ENCODE results near the gene ADPRS. TPM values are rescaled to one million over a fixed set of nuclear protein-coding genes. Genes with fewer than 3 reads are reported as not detected.

Gene ADPRS
- total RNA-seq, 1 experiment from 2014 or later = 27.8 TPM

- Histone ChIP-seq H2BK12ac (ENCODE audit: insufficient read length, low read depth, low read length) (no peak overlapping the region), H3K18ac (ENCODE audit: insufficient read length, low read depth, low read length) (no peak overlapping the region), H3K56ac (ENCODE audit: insufficient read length, low read depth, low read length) (no peak overlapping the region), H2BK5ac (ENCODE audit: insufficient read length, low read length) (no peak overlapping the region), H3K27ac (ENCODE audit: insufficient read length, low read depth, low read length) (no peak overlapping the region), H3K4me1 (ENCODE audit: insufficient read depth, low read length) (no peaks in the 10 kb centered on the region), H3K4me2 (ENCODE audit: insufficient read depth, insufficient read length, low read length) (no peak overlapping the region), H3K27me3 (ENCODE audit: insufficient read depth, low read length) (no peaks in the 10 kb centered on the region), H3K9me3 (ENCODE audit: control insufficient read depth, low read depth, low read length) (no peaks in the 10 kb centered on the region), H3K4ac (ENCODE audit: low read depth, low read length) (no peak overlapping the region), H3K14ac (ENCODE audit: insufficient read depth, low read length) (no peak overlapping the region), H3K23me2 (ENCODE audit: insufficient read length, low read depth, low read length, poor library complexity, severe bottlenecking) (no peaks in the 10 kb centered on the region), H2AK5ac (ENCODE audit: insufficient read length, low read length) (no peak overlapping the region), H3K79me1 (ENCODE audit: insufficient read depth, low read depth, low read length, poor library complexity, severe bottlenecking) (no peaks in the 10 kb centered on the region), H2BK20ac (ENCODE audit: low read depth, low read length, poor library complexity, severe bottlenecking) (no peak overlapping the region), H4K91ac (ENCODE audit: insufficient read length, low read depth, low read length) (no peak overlapping the region), H2BK120ac (ENCODE audit: low read depth, low read length, poor library complexity, severe bottlenecking) (no peak overlapping the region), H2AFZ (ENCODE audit: low read length) (no peak overlapping the region), H4K8ac (replicated peaks; ENCODE audit: insufficient read length, low read depth, low read length) (no peak overlapping the region), H3K23ac (ENCODE audit: insufficient read length, low read depth, low read length) (no peak overlapping the region), H3T11ph (ENCODE audit: low read length) (no peak overlapping the region), H4K20me1 (ENCODE audit: control insufficient read depth, insufficient read depth, insufficient read length) (no peaks in the 10 kb centered on the region), H4K5ac (ENCODE audit: insufficient read length, low read depth, low read length) (no peak overlapping the region), H3K79me2 (ENCODE audit: insufficient read depth, low read length) (no peaks in the 10 kb centered on the region), H3K9ac (ENCODE audit: extremely low read depth, insufficient read length, low read length) (no peak overlapping the region), H2BK15ac (ENCODE audit: low read depth, low read length) (no peak overlapping the region)
- H3K4me3 Mint-ChIP-seq = no peak overlapping the region
- H3K27me3 Mint-ChIP-seq (ENCODE audit: low read depth) = no peaks in the 10 kb centered on the region
- TF ChIP-seq CTCF (conservative IDR thresholded peaks at IDR 0.05) = no peak
- H3K27ac Mint-ChIP-seq = no peak overlapping the region
- H3K4me1 Mint-ChIP-seq = no peaks in the 10 kb centered on the region
- DNase-seq = no peak
- H3K9me3 Mint-ChIP-seq = no peaks in the 10 kb centered on the region
- H3K36me3 Mint-ChIP-seq (ENCODE audit: insufficient read depth in 1 of 3, low read depth in 3 of 3) = peaks cover 9 to 21% (median 14%) of the 10 kb centered on the region in 3 experiments
Observed at GRCh38 chr1:36051821-36052220, 36.9 kb upstream of the ADPRS start.
